ENCODE results near the gene RPS2.

DNA sequence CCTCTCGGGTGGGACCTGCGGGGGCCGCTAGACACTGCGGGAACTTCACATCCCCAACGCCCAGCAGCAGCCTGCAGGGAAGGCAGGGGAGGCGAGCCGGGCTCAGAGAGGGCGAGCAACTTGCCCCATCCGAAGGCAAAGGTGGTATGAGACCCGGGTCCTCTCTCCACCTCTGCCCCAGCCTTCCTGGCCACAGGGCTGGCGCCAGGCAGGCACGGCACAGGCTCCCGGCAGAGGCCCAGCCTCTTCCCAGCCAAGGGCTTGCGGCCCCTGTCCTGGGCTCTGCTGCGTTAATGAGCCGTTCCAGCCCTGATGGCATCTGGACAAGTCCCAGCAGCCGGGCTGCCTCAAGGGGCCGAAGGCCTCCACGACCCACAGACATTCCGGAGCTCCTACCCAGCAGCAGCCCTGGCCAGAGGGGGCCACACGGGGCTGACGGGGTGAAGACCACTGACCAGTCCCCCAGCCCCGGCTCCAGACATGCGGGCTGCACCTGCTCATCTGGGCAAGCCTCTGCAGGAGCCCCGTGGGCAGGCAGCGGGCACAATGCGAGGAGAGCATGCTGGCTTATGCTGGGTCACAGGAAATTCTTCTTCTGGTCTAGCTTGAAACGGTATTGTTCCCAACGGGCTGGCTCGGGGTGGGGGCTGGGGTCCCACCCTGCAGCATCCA lies 45.2 kb downstream of the RPS2 start:
- TF ChIP-seq, protein P1, sequence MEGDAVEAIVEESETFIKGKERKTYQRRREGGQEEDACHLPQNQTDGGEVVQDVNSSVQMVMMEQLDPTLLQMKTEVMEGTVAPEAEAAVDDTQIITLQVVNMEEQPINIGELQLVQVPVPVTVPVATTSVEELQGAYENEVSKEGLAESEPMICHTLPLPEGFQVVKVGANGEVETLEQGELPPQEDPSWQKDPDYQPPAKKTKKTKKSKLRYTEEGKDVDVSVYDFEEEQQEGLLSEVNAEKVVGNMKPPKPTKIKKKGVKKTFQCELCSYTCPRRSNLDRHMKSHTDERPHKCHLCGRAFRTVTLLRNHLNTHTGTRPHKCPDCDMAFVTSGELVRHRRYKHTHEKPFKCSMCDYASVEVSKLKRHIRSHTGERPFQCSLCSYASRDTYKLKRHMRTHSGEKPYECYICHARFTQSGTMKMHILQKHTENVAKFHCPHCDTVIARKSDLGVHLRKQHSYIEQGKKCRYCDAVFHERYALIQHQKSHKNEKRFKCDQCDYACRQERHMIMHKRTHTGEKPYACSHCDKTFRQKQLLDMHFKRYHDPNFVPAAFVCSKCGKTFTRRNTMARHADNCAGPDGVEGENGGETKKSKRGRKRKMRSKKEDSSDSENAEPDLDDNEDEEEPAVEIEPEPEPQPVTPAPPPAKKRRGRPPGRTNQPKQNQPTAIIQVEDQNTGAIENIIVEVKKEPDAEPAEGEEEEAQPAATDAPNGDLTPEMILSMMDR (IDR thresholded peaks at IDR 0.05): no peak
- TF ChIP-seq POLR2A (IDR thresholded peaks at IDR 0.05): no peak
- no peak for TF ChIP-seq POLR2AphosphoS5 (IDR thresholded peaks at IDR 0.05)
